Thymus (tissue), 11 donors: ENCODE data around the gene SATB1. TPM values are rescaled to one million over a fixed set of nuclear protein-coding genes. Genes with fewer than 3 reads are reported as not detected.

Experiments
- DNase-seq, 9 donors: peaks; one replicate each; pipeline ENCODE4 v3.0.0-alpha.2; 2013; ENCODE audit warnings: low spot score in 9 of 9, low read depth in 6 of 9, missing footprints in 1 of 9
- H3K27ac ChIP-seq, 2 donors: one replicate each; pipeline ENCODE4 v1.5.1; 2013; ENCODE audit warnings: control low read depth in 1 of 2, low read depth in 1 of 2, low read length in 1 of 2, mild to moderate bottlenecking in 1 of 2, moderate library complexity in 1 of 2
- H3K27me3 ChIP-seq, 2 donors: one replicate each; pipeline ENCODE4 v1.5.1; 2013; ENCODE audit warnings: low read length in 1 of 2; ENCODE audit not compliant: control insufficient read depth in 2 of 2, insufficient read depth in 1 of 2
- H3K36me3 ChIP-seq, 2 donors: one replicate each; pipeline ENCODE4 v1.5.1; 2013; ENCODE audit warnings: low read length in 1 of 2, mild to moderate bottlenecking in 1 of 2, moderate library complexity in 1 of 2; ENCODE audit not compliant: control insufficient read depth in 2 of 2, insufficient read depth in 2 of 2
- H3K4me1 ChIP-seq, 2 donors: one replicate each; pipeline ENCODE4 v1.5.1; 2013; ENCODE audit warnings: low read length in 2 of 2; ENCODE audit not compliant: control insufficient read depth in 2 of 2, insufficient read depth in 2 of 2
- H3K4me3 ChIP-seq, 2 donors: one replicate each; pipeline ENCODE4 v1.5.1; 2013; ENCODE audit warnings: low read length in 2 of 2, control low read depth in 1 of 2, mild to moderate bottlenecking in 1 of 2
- H3K9me3 ChIP-seq, 2 donors: one replicate each; pipeline ENCODE4 v1.5.1; 2013; ENCODE audit warnings: low read length in 1 of 2, mild to moderate bottlenecking in 1 of 2; ENCODE audit not compliant: control insufficient read depth in 2 of 2, insufficient read depth in 1 of 2
- WGBS: extraction: QIAGEN DNeasy Blood & Tissue Kit; methylation state at CpG from one replicate; pipeline ENCODE4 v1.1.7; 2013; 5-methylcytosine and 5-hydroxymethylcytosine counted together
- polyA plus RNA-seq: library from polyadenylated mRNA; stranded (reverse); fragments of 200-250 nt; gene quantifications from one replicate; pipeline ENCODE4 v1.2.3, GENCODE V29; 2013
- total RNA-seq: library from RNA; stranded (reverse); fragments of 120-200 nt; gene quantifications from one replicate; pipeline ENCODE4 v1.2.4, GENCODE V29; 2013
- donor health status: healthy.

SATB1 gene
- total and polyA plus RNA-seq, 2 donors = 172 to 459 TPM

GRCh38 chr3:18302517-18302916 is 122.6 kb downstream of the SATB1 start:
- Histone ChIP-seq H3K4me3 (no peak overlapping the region), H3K27ac (no peak overlapping the region), H3K9me3 (no peaks in the 10 kb centered on the region), H3K27me3 (no peaks in the 10 kb centered on the region), H3K36me3 (no peaks in the 10 kb centered on the region), H3K4me1 (no peaks in the 10 kb centered on the region)
- 90% methylated on average over 1 of the region's 1 CpG for WGBS
- no peak for DNase-seq

DNA sequence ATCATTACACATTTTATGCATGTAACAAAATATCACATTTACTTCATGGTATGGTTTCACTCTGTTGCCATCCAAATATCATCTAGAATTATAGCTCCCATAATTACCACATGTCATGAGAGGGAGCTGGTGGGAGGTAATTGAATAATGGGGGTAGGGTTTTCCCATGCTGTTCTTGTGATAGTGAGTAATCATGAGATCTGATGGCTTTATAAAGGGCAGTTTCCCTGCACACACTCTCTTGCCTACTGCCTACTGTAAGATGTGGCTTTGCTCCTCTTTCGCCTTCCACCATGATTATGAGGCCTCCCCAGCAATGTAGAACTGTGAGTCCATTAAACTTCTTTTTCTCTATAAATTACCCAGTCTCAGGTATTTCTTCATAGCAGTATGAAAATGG is 123.4 kb downstream of the SATB1 start:
- H3K4me3 ChIP-seq = no peak overlapping the region
- H3K9me3 ChIP-seq = no peaks in the 10 kb centered on the region
- H3K4me1 ChIP-seq = no peaks in the 10 kb centered on the region
- no peak overlapping the region for H3K27ac ChIP-seq
- H3K36me3 ChIP-seq = no peaks in the 10 kb centered on the region
- 98% methylated on average over 1 of the region's 1 CpG for WGBS
- no peak for DNase-seq
- H3K27me3 ChIP-seq = no peaks in the 10 kb centered on the region

GRCh38 chr3:18300916-18301315 is 124.2 kb downstream of the SATB1 start:
- WGBS = 96% methylated on average over 3 of the region's 3 CpGs
- no peak for DNase-seq
- Histone ChIP-seq H3K4me3 (no peak overlapping the region), H3K27me3 (no peaks in the 10 kb centered on the region), H3K27ac (no peak overlapping the region), H3K36me3 (no peaks in the 10 kb centered on the region), H3K4me1 (no peaks in the 10 kb centered on the region), H3K9me3 (peaks cover 0 to 4% of the 10 kb centered on the region in 2 donors)

DNA sequence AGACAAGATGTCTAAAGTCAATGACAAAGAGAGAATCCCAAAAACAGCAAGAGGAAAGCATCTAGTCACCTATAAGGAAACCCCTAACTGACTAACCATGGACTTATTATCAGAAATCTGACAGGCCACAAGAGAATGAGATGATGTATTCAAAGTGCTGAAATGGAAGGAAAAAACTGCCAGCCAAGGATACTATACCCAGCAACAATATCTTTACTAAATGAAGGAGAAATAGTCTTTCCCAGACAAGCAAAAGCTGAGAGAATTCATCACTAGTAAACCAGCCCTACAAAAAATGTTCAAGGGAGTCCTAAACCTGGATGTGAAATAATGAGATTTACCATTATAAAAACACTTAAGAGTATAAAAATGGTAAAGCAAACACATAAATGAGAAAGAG is 128.0 kb downstream of the SATB1 start:
- Histone ChIP-seq H3K27me3 (no peaks in the 10 kb centered on the region), H3K27ac (no peak overlapping the region), H3K4me3 (no peak overlapping the region), H3K36me3 (no peaks in the 10 kb centered on the region), H3K9me3 (peaks cover 0 to 9% of the 10 kb centered on the region in 2 donors), H3K4me1 (no peaks in the 10 kb centered on the region)
- no peak for DNase-seq
